NT2/D1 (cell line): ENCODE results near the gene COL23A1.

Source experiments
- SUZ12 ChIP-seq: IDR thresholded peaks from 2 replicates; pipeline ENCODE4 v1.6.1; 2011; ENCODE audit not compliant: insufficient read length, insufficient read depth; ENCODE audit errors: extremely low read depth
- YY1 ChIP-seq: IDR thresholded peaks from 2 replicates; pipeline ENCODE4 v1.6.1; 2011; ENCODE audit not compliant: insufficient read length, insufficient read depth

- TF ChIP-seq YY1, result no peak
- no peak for TF ChIP-seq SUZ12
Measured at GRCh38 chr5:178537467-178538371, 52.5 kb downstream of the COL23A1 start.
